ENCODE measurements around the gene PPM1D.
"Not testable (repeated sequence)": the region's sequence is repeated elsewhere in the genome, so short reads cannot be mapped to it uniquely, and the experiment has no call there.

GRCh38 chr17:60614247-60614646 lies 14.3 kb downstream of the PPM1D start:
- TF ChIP-seq CTCF (IDR thresholded peaks at IDR 0.05; ENCODE audit: low read depth, low read length); EZH2phosphoT487 (IDR thresholded peaks at IDR 0.05; ENCODE audit: low read depth): not testable (repeated sequence)

All from OCI-LY3 (cell line).